Kidney glomerular epithelial cell (primary cell): ENCODE results near the gene PARD6A.

Source experiments
- DNase-seq: peaks from one replicate; lab custom pipeline; 2025; lab: John Stamatoyannopoulos, UW

PARD6A gene

GRCh38 chr16:67653789-67654402, 6.9 kb upstream of the PARD6A start:
- DNase-seq: no peak

DNA sequence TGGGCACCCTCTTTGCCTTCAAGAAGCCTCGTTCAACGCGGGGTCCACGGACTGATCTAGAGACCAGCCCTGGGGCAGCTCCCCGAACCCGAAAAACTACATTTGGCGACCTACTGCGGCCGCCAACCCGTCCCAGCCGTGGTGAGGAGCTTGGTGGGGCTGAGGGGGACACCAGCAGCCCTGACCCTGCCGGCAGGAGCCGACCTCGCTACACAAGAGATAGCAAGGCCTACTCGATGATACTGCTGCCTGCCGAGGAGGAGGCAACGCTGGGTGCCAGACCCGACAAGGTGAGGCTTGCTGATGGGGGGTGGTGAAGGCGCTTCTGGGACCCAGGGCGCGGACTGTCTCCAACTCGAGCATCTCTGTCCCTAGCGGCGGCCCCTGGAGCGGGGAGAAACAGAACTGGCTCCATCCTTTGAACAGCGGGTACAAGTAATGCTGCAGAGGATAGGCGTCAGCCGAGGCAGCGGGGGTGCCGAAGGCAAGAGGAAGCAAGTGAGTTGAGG, 6.3 kb upstream of the PARD6A start:
- no peak for DNase-seq

DNA sequence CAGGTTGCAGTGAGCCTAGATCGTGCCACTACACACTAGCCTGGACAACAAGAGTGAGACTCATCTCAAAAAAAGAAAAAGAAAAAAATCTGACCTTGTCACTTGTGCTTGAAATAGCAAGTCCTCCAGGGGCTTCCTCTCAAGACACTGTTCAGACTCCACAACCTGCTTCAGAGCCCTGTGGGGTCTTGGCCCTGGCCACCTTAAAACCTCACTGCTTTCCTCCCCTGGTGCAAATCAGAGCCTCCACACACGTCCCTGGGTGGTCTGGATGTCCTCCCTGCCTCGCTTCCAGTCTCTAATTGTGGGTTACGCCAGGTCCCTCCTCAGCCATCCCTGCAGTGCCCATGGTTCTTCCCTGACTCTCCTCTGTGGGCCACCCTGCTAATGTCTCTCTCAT, 5.4 kb upstream of the PARD6A start:
- DNase-seq: no peak

DNA sequence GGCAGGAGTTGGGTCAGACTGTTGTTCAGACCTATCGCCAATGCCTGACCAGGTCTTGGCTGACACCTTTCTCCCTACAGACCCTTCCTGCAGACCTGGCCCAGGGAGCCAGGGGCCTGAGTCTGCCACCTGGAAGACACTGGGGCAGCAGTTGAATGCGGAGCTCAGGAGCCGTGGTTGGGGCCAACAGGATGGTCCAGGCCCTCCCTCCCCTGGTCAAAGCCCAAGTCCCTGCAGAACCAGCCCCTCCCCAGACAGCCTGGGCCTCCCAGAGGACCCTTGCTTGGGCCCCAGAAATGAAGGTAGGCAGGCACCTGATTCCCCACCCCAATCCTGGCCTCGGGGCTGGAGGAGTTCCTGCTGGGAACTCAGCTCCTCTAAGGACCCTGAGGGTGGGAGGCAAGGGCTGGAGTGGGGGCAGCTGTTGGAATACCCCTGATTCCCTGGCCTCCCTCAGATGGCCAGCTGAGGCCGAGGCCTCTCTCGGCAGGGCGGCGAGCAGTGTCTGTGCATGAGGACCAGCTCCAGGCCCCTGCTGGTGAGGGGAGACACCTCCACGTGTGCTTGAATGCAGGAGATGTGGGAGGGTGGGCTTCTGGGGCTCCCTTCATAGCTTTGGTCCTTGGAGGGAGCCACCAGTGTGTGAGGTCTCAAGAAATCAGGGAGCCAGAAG, 4.3 kb upstream of the PARD6A start:
- no peak for DNase-seq

DNA sequence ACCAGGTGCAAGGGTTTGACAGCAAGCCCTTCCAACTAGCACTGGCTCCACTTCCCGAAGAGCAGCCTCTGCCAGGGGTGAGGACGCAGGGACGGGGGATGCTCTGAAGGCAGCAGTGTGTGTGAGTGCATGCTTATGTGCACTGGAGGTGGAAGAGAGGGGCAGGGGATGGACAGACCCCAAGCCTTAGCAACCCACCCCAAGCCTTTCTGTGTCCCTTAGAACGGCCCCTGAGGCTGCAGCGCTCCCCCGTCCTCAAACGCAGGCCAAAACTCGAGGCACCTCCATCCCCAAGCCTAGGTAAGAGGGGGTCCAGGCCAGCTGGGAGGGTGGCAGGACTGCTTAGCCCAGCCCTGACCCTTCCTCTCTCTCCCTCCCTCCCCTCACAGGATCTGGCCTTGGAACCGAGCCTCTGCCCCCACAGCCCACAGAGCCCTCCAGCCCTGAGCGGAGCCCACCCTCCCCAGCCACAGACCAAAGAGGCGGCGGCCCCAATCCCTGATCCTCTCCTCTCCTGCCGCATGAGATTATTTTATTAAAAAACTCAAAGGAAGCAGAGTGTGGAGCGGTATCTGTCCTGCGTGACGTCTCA, 3.6 kb upstream of the PARD6A start:
- no peak for DNase-seq

- no peak for DNase-seq
Measured at GRCh38 chr16:67657751-67658518, 2.8 kb upstream of the PARD6A start.

- DNase-seq: no peak
Measured at GRCh38 chr16:67658849-67659674, 1.7 kb upstream of the PARD6A start.

GRCh38 chr16:67659675-67660563, 841 bp upstream of the PARD6A start, which contains the start of gene ACD:
Gene ACD (minus strand): TSS chr16:67660260. CDS start chr16:67660220, 40 bp downstream.
- peak; percentile 75 for DNase-seq

DNA sequence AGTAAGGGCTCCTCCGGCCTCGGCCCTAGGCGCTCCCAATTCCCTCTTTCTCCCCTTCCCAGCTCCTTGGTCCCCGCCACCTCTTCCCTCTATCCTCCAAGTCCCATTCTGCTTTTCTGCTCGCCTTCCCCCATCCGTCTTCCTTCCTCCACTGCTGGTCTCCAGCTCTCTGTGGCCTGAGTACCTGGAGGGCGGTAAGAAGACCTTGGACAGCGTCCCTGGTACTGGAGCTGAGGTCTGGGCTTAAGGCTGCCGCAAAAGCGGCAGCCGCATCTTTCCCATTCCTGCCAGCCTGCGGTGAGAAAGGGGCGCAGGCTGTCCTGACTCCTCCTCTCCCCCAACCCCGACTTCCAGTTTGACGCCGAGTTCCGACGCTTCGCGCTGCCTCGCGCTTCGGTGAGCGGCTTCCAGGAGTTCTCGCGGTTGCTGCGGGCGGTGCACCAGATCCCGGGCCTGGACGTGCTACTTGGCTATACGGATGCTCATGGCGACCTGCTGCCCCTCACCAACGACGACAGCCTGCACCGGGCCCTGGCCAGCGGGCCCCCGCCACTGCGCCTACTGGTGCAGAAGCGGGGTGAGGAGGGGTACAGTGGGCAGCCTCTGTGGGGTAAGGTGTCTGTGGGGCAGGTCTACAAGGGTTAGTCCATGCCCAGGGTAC, 471 bp downstream of the PARD6A start:
- DNase-seq: peak; percentile 37

DNA sequence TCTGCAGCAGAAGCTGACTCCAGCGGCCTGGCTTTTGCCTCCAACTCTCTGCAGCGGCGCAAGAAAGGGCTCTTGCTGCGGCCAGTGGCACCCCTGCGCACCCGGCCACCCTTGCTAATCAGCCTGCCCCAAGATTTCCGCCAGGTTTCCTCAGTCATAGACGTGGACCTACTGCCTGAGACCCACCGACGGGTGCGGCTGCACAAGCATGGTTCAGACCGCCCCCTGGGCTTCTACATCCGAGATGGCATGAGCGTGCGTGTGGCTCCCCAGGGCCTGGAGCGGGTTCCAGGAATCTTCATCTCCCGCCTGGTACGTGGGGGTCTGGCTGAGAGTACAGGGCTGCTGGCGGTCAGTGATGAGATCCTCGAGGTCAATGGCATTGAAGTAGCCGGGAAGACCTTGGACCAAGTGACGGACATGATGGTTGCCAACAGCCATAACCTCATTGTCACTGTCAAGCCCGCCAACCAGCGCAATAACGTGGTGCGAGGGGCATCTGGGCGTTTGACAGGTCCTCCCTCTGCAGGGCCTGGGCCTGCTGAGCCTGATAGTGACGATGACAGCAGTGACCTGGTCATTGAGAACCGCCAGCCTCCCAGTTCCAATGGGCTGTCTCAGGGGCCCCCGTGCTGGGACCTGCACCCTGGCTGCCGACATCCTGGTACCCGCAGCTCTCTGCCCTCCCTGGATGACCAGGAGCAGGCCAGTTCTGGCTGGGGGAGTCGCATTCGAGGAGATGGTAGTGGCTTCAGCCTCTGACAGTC, 1.3 kb downstream of the PARD6A start:
- no peak for DNase-seq

DNA sequence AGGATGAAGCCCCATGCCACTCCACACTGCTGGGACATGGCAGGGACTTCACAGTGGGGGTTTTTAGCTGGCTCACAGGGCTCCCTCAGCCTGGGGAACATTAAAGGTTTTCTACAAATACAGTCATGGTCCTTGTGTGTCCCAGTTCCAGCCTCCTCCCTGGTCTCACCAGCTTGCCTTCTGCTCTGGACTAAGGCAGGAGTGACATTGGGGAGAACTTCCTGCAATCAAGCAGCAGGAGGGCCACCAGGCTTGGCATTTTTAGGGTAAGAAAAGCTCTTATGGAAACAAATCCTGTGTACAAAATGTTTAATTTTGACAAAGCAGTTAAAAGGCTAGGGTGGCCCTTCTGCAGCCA, 1.9 kb downstream of the PARD6A start:
- no peak for DNase-seq

DNA sequence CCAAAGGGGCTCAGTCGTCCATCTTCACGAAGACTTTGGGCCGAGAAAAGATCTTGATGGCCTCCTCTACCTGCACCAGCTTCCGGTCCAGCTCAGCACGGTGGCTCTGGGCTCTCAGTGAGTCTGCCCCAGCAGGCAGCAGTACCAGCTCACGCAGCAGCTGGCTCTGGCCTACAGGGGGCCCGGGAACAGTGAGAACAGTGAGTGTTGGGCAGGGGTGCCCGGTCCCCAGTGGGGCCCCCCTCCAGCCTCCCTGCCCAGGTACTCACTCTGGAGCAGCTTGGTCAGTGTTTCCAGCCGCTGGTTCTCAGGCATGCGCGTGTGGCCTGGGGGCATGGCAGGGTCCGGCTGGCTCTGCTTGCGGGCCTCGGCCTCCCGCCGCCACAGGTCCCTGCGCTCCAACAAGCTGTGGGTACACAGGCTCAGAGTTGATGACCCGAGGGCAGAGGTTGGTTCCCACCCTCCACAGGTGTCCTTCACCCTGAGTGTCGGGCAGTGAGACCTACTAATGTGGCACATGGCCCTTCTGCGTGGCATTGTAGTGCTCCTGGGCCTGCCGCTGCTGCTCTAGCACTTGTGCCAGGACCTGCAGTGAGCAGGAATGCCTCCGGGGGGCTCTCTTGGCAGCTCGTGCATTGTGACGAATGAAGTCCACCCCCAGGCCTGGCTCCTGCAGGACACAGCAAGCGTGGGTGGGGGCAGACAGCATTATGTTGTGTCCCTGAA, 2.6 kb downstream of the PARD6A start:
- DNase-seq: no peak

- no peak for DNase-seq
Measured at GRCh38 chr16:67663877-67664222, 3.1 kb downstream of the PARD6A start.

DNA sequence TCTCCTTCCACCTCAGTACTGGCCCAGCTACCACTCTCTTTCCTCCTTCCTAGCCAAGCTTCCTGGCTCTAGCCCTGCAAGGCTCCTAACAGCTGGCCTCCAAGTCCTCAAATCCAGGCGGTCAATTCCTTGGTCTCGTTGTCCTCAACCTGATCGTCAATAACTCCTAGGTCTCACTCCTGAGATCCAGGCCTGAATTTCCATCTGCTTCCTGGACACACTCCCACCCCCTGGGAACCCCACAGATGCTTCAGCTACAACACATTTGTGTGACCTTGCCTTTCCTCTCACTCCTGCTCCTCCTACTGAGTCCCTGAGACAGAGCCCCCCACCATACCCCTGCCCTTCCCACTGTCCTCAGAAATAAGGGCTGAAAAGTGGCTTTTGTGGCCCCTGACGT, 3.5 kb downstream of the PARD6A start:
- DNase-seq: no peak

- DNase-seq: no peak
Measured at GRCh38 chr16:67664871-67665270, 4.1 kb downstream of the PARD6A start.

GRCh38 chr16:67665598-67665997, 4.8 kb downstream of the PARD6A start:
- DNase-seq: no peak

DNA sequence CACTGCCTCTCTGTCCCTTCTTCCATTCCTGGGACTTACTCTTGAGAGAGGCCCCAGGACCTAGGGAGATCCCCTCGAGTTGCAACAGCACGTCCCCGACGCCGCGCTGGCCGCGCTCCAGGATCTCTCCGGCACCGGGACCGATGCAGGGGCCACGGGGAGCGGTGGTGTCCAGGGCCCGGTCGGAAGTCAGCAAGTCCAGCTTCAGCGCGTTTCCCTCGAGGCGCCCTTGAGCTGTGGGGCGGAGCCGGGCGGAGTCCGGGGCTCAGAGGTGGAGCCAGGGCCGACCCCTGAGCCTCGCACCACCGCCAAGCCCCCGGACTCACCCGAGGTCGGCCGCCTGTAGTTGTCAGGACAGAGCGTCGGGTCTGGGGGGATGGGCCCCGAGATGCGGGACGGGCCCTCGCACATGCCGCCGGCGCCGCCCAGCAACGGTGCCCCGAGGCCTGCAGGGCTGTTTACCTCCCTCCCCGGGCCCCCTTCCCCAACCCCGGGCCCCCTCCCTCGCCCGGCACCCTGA, 5.3 kb downstream of the PARD6A start:
- DNase-seq: no peak
